HG03108 (cell line): Measurements from ENCODE around the gene UAP1L1.

Source experiments
- ATAC-seq: cut with Tn5 transposase; IDR thresholded peaks from one replicate; pipeline ENCODE4 v1.9.1; 2021; ENCODE audit warnings: moderate library complexity; ENCODE audit not compliant: unreplicated experiment

The UAP1L1 gene

DNA sequence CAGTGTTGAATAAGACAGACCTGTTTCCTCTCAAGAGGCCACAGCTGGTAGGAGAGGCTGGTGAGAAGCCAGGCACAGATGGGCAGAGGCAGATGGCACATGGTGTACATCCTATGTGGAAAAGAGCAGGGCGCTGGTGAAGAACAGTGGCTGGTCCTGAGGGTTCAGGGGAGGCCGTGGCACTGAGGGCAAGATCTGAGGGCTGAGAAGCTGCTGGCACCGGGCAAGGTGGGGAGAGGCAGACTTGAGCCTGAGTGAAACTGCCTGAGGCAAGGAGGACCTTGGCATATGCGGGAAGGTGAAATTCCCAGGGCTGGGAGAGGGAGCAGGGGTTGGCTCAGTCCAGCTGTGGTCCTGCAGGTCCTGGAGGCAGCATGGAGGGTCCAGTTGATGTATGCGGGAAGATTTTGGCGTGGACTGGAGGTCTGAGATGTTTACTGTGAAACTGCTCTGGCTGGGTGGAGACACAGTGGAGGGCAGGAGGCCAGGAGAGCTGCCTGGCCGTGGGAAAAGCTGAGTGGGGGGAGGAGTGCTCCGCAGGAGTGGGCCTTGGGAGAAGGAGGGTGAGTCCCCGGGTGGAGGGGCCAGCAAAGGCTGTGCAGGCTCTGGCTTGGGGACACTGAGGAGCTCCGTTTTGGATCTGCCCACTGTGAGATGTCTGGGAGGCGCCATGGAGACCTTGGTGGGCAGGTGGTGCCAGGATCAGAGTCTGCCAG, 12.1 kb downstream of the UAP1L1 start:
- ATAC-seq: no peak

DNA sequence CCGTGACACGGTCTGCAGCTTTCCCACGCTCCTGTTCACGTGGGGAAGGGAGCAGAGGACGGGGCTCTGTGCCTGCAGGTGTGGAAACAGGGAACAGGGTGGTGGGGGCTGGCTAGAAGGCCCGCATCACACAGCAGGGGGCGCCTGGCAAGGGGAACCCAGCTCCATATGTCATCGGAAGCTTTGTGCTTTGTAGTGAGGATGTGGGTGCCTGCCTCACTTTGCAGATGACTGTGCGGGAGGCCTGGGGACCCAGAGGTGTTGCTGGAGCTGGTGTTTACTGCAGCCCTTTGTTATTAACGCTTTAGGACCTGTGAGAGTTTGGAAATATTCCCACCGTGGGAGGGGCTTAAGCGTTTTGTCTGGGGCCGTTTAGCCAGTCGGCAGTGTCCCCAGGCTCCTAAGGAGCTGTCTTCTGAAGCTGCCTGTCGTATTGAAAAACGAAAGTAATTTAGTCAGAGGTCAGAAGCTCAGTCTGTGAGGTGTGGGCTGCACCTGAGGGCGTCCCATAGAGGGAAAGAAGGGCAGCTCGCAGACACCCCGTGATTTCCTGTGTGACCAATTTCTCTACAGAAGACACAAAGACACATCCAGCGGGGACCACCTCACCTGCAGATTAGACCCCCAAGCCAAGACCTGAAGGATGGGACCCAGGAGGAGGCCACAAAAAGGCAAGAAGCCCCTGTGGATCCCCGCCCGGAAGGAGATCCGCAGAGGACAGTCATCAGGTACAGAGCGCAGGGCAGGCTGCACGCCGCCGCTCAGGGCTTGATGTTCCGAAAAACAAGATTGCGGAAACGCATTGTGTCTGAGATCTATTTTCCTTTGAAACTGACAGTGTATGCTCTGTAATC, 18.6 kb downstream of the UAP1L1 start:
- peak; percentile 88 for ATAC-seq

DNA sequence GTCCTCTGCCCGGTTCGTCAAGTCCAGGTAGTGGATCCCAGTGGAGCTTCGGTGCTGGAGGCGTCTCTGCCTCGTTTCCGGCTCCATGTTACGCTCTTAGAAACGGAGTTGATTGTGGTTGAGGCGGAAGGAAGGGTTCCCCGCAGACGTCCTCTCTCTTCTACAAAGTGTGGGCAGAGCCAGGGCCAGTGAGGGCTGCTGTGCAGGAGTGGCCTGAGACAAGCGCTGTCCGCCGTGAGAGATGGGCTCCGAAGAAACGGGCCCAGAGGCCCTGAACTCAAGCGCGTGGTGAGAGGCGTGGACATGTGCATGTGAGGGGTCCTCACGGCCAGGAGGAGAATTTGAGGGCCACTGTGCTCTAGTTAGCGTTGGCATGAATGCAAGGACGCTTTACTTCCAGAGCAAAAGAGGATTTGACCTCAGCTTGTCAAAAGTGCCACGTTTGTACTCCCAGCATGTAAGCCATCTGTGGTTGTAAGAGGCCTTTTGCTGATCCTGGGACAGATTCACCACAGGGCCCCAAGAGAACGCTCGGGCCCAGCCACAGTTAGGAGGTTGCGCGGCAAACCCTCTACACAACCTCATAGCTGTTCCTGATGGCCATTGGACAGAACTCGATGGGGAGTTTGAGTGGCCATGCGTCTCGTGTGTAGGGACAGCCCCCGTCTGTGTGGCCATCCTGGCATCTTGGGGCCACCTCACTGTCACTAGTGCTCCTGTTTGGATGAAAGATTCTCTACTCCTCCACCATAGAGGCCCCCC, 19.6 kb downstream of the UAP1L1 start:
- no peak for ATAC-seq

DNA sequence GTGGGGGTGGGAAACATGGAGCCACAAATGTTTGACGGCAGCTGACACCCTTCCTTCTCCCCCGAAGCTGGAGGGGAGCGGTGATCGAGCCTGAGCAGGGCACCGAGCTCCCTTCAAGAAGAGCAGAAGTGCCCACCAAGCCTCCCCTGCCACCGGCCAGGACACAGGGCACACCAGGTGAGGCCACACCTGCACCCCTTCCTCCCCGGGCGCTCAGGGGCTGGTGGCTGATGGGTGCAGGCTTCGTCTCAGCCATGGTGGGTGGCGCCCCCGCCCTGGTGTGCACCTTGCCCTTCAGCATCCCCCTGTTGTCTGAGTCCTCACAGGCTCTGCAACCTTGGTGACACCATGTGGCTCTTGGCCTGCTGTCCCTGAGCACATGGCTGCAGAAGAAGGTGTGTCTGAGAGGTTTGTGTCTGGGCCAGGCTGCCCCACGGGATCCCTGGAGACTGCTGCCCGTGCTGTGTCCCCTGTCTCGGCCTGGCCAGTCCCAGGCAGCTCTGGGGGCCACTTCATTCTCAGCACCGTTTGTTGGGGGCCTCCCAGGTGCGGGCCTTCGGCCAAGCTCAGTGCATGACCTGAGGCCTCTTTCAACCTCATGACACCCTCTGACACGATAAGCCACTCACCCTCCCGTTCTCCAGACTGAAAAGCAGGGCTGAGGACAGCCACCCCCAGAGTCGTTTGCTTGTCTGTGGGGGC, 20.6 kb downstream of the UAP1L1 start:
- ATAC-seq: no peak

DNA sequence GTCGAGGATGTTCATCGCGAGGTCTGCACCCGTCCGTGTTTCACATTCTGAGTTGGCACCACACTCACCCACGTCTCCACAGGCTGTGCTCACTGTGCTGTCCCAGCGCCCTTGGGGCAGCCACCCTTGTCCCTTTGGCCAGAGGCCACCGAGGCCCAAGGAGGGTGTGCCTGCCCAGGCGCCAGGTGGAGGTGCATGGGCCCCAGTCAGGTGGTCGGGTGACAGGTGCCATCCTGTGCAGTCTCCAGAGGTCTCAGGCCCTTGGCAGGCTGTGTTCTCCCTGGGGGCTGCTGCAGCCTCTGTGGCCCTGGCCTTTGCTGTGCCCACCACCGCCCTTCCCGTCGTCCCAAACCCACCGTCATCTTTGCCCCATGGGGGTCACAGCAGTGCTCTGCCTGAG, 21.9 kb downstream of the UAP1L1 start:
- ATAC-seq: no peak

DNA sequence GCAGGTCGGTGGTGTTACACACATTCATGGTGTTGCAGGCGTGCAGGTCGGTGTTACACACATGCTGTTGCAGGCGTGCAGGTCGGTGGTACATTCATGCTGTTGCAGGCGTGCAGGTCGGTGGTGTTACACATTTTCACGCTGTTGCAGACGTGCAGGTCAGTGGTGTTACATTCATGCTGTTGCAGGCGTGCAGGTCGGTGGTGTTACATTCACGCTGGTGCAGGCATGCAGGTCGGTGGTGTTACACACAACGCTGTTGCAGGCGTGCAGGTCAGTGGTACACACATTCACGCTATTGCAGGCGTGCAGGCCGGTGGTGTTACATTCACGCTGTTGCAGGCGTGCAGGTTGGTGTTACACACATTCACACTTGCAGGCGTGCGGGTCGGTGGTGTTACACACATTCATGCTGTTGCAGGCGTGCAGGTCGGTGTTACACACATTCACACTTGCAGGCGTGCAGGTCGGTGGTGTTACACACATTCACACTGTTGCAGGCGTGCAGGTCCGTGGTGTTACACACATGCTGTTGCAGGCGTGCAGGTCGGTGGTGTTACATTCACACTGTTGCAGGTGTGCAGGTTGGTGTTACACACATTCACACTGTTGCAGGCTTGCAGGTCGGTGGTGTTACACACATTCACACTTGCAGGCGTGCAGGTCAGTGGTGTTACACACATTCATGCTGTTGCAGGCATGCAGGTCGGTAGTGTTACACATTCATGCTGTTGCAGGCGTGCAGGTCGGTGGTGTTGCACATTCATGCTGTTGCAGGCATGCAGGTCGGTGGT, 26.1 kb downstream of the UAP1L1 start:
- no peak for ATAC-seq

DNA sequence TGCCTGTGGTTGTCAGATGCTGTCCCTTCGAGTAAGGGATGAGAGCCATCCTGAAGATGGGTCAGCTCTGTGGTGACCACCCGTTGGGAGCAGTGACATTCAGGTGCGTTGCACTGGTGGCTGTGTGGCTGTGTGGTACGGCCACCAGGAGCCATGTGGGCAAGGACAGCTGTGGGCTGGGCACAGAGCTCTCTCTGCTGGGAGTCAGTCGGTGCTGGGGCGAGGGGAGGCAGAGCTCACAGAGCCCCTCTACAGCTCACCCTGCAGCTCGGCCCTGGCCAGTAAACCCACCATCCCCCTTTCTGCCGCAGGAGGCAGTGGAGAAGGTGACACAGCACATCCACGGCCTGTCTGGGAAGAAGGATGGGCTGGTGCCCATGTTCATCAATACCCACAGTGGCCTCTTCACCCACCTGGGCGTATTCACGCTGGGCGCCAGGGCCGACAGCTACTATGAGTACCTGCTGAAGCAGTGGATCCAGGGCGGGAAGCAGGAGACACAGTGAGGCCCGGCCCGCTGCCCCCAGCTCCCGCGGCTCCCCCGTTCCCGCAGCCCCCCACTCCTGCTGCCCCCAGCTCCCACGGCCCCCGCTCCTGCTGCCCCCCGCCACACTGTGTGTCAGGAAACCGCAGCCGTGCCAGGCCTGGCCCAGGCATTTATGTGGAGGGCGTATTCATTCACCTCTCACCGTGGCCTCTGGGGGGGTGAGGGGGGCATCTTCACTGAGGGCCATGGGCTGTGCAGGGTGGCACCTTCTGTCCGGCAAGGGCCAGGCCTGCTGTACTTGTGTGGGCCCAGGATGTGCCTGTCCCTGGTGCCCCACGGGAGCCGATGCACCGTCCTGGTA, 28.7 kb downstream of the UAP1L1 start:
- no peak for ATAC-seq

DNA sequence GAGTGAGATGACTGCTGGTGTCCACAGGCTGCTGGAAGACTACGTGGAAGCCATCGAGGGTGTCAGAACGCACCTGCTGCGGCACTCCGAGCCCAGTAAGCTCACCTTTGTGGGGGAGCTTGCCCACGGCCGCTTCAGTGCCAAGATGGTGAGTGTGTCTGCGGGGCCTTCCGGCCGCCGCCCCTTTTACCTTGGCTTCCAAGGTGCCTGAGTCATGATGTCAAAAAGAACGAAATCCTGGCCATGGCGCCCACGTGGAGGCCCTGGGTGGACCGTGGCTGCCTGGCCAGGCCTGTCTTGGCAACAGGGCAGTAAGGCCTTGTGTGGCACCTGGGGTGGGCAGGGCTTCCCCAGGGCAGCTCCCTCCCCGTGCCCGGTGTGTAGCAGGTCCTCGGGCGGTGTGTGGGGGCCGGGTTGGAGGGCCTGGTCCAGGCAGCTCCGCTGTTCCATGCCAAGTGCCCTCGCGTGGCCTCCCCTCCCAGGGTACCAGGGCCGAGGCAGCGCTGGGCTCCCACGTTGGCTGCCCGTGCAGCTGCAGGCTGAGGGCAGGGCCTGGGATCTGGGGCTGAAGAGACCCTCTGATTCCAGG, 29.4 kb downstream of the UAP1L1 start:
- no peak for ATAC-seq

DNA sequence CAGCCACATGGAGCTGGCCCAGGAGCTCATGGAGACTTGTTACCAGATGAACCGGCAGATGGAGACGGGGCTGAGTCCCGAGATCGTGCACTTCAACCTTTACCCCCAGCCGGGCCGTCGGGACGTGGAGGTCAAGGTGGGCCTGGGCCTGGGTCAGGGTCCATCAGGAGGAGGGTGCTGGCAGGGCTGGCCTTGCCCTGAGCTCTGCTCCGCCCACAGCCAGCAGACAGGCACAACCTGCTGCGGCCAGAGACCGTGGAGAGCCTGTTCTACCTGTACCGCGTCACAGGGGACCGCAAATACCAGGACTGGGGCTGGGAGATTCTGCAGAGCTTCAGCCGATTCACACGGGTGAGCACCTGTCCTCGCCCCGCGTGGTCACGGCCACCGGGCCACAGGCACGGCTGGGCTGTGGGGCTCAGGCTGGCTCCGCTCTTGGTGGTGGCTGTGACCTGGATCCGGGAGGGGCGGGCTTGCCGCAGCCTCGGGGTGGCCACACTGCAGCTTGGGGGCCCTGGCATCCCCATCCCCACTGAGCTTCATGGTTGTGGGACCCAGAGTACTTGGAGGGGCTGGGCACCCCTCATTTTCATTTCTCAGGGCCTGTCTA, 30.1 kb downstream of the UAP1L1 start:
- ATAC-seq: no peak

DNA sequence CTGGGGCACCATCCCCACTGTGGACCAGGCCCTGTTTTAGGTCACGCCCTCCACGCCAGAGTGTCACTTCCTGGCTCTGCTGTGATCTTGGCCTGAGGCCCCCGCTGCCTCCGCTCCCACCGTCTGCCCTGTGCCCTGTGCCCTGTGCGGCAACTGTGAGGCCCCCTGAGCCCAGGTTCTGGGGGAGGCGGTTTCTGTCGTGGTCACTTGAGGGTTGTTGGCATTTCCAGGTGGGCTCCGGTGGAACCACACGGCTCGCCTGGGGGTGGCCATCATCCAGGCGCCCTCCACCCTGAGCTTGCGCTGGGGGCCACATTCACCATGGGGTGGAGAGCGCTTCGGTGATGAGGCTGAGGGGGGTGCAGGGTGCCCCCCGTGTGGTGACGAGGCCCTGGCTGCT, 30.7 kb downstream of the UAP1L1 start:
- ATAC-seq: no peak

DNA sequence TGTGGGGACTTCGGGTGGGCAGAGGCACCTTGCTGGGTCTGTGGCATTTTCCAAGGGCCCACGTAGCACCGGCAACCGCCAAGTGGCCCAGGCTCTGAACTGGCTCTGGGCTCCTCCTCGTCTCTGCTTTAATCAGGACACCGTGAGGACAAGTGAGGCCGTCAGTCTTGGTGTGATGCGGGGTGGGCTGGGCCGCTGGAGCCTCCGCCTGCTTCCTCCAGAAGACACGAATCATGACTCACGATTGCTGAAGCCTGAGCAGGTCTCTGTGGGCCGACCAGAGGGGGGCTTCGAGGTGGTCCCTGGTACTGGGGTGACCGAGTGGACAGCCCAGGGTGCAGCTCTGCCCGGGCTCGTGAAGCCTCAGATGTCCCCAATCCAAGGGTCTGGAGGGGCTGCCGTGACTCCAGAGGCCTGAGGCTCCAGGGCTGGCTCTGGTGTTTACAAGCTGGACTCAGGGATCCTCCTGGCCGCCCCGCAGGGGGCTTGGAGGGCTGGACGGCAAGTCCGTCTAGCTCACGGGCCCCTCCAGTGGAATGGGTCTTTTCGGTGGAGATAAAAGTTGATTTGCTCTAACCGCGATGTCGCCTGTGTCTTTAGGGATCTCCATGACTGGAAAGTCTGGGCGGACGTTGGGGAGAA, 31.4 kb downstream of the UAP1L1 start:
- ATAC-seq: no peak

DNA sequence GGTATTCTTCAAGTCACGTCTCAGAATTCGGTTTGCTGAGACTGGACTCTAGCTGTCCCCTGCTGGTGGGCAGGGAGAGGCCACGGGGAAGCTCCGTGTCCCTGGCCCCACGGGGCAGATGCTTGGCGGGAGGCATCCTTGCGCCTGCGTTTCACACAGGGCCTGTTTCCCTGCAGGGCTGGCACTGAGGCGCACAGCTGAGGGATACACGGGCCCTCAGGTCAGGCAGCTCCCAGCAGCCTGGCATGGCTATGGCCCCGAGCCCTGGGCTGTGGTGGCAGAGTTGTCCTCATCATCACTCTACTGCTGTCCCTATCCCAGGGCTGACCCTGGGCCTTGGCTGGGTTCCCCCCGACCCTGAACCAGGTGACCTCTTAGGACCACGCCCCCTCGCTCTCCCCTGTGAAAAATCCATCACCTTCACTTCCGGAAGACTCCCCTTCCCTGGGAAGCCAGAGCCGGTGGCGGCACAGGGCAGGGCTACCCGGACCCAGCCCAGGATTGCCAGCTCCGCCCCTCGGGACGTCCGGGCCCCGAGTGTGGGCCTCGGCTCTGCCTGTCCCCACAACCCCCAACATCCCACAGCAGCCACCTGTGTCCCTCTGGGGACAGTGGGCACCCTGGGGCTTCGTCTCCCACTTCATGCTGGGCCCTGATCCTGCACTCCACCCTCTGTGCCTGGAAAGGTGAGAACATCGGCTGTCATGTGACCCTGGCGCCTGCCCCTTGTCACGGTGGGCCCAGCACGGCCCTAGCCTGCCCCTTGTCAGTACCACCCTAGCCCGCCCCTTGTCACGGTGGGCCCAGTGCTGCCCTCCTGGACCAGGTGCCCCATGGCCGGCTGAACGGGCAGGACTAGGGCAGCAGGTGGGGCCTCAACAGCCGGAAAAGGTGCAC, 32.2 kb downstream of the UAP1L1 start:
- no peak for ATAC-seq

DNA sequence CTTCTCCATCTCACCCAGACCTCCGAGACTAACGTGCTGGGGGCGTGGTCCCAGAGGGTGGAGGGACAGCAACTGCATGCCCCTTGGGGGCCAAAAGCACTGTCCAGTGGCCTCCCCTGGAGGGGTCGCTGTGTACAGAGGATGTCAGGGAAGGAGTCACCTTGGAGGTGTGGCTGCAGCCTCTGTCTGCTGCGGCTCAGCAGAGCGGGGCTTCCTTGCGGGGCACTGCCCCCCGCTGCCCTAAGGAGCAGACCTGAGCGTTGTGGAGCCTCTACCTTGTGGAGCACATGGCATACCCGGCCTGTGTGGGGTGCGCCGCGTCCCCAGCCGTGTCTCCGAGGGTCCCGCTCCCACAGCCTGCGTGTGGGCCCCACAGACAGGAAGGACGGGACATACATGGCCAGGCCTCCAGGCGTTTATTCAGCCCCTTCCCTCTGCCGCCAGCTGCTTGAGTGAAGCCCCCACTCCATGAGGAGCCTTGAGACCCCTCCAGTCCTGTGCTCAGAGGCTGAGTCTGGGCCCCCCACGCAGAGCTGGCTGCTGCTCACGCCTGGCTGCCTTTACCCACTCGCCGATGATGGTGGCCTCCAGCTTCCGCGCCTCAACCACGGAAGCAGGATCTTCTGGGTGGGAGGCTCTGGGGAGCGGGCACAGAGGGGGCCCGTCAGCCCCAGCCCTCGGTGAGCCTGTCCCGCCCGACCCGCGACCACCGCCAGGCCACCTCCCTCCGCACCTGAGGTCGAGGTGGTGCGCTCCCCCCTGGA, 33.0 kb downstream of the UAP1L1 start:
- no peak for ATAC-seq

DNA sequence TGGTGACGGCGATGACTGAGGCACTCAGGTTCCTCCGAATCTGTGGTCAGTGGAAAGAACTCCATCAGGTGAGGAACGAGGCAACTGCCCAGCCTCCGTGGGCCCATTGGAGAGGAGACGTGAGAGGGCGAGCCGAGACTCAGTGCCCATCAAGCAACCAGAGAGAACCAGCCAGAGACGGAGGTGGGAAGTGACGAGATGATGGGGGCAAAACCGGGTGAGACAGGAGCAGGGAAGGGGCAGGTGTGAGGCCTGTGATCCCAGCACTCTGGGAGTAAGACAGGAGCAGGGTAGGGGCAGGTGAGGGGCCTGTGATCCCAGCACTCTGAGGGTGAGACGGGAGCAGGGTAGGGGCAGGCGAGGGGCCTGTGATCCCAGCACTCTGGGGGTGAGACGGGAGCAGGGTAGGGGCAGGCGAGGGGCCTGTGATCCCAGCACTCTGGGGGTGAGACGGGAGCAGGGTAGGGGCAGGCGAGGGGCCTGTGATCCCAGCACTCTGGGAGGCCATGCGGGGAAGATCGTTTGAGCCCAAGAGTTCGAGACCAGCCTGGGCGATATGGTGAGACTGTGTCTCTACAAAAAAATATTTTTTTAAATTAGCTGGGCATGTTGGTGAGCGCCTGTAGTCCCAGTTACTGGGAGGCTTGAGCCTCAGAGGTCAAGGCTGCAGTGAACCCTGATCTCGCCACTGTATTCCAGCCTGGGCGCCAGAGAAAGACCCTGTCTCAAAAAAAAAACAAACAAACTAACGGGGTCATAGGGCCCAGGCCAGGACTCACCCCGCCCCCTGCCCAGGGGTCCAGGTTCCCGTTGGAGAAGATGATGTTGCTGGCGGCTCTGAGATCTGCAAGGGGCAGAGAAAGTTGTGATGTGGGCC, 33.8 kb downstream of the UAP1L1 start:
- ATAC-seq: no peak

DNA sequence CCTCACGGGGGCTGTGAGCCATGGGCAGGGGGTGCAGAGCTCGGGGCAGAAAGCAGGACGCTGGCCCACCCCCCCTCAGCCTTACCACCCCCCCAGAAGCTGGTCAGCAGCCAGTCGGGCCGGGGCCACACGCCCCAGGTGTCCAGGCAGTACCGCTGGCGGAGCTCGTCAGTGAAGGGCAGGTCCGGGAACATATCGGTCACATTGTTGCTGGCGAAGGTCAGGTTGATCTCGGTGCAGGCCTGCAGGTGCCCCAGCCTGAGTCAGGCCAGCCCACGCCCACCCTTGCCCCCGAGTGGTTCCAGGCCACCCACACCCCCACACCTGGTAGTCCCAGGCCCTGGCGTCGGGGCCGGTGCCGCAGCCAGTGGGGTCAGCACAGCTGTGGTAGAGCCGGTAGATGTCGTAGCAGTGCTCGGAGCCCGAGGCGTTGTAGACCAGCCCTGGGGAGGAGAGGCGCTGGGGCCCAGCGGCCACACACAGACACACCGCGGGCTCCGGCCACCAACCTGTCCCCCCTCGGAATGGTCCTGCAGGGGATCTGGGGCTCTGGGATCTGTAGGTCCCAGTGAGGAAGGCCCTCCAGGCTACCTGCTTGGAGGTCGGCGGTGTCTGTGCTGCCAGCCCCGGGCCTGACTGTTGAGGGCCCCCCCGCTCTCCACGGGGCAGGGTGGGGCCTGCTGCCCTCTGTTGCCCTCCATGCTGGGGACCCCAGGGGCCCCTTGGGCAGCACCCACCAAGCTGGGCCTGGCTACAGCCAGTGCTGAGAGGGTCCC, 34.7 kb downstream of the UAP1L1 start:
- no peak for ATAC-seq
